ENCODE data around the gene SOBP.

Gene SOBP

GRCh38 chr6:107674995-107675738 lies 185.2 kb downstream of the SOBP start:
- Mint-ChIP-seq H3K4me3 (peak overlapping the region; percentile 42), H3K27me3 (no peaks in the 10 kb centered on the region), H3K36me3 (no peaks in the 10 kb centered on the region), H3K27ac (peak overlapping the region; percentile 70), H3K9me3 (ENCODE audit: low read depth) (no peaks in the 10 kb centered on the region), H3K4me1 (ENCODE audit: low read depth) (peaks cover 12% of the 10 kb centered on the region)

GRCh38 chr6:107676042-107676441 lies 186.1 kb downstream of the SOBP start:
- Mint-ChIP-seq H3K27me3 (no peaks in the 10 kb centered on the region), H3K9me3 (ENCODE audit: low read depth) (no peaks in the 10 kb centered on the region), H3K27ac (no peak overlapping the region), H3K36me3 (no peaks in the 10 kb centered on the region), H3K4me1 (ENCODE audit: low read depth) (peaks cover 6% of the 10 kb centered on the region), H3K4me3 (no peak overlapping the region)

GRCh38 chr6:107677399-107677798 lies 187.5 kb downstream of the SOBP start:
- no peaks in the 10 kb centered on the region for H3K27me3 Mint-ChIP-seq
- H3K4me3 Mint-ChIP-seq: no peak overlapping the region
- no peaks in the 10 kb centered on the region for H3K36me3 Mint-ChIP-seq
- no peak overlapping the region for H3K27ac Mint-ChIP-seq
- H3K9me3 Mint-ChIP-seq (ENCODE audit: low read depth): no peaks in the 10 kb centered on the region
- H3K4me1 Mint-ChIP-seq (ENCODE audit: low read depth): peaks cover 4% of the 10 kb centered on the region

- peaks cover 4% of the 10 kb centered on the region for H3K4me1 Mint-ChIP-seq (ENCODE audit: low read depth)
- H3K27me3 Mint-ChIP-seq: no peaks in the 10 kb centered on the region
- H3K27ac Mint-ChIP-seq: no peak overlapping the region
- H3K9me3 Mint-ChIP-seq (ENCODE audit: low read depth): no peaks in the 10 kb centered on the region
- no peak overlapping the region for H3K4me3 Mint-ChIP-seq
- no peaks in the 10 kb centered on the region for H3K36me3 Mint-ChIP-seq
These were observed 189.5 kb downstream of the SOBP start for GRCh38 chr6:107679457-107679856.

- H3K4me1 Mint-ChIP-seq (ENCODE audit: low read depth): no peaks in the 10 kb centered on the region
- H3K27ac Mint-ChIP-seq: no peak overlapping the region
- H3K27me3 Mint-ChIP-seq: no peaks in the 10 kb centered on the region
- H3K36me3 Mint-ChIP-seq: no peaks in the 10 kb centered on the region
- no peaks in the 10 kb centered on the region for H3K9me3 Mint-ChIP-seq (ENCODE audit: low read depth)
- H3K4me3 Mint-ChIP-seq: no peak overlapping the region
These were observed 192.8 kb downstream of the SOBP start for GRCh38 chr6:107682721-107683120.

DNA sequence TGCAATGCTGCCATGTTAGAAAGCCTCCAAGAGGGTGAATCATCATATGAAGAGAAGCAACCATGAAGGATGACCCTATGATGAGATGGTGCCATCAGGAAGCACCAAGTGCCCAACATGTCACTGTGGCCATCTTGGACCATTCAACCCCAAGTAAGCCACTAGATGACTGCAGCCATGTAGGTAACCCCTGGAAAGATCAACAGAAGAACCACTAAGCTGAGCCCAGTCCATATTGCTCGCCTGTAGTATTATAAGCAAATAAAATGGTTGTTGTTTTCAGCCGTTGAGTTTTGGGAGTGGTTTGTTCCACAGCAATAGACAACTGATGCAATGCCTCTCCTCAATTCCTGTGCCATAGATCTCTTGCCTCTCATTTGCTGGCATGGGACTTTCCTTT lies 193.3 kb downstream of the SOBP start:
- Mint-ChIP-seq H3K4me1 (ENCODE audit: low read depth) (no peaks in the 10 kb centered on the region), H3K9me3 (ENCODE audit: low read depth) (no peaks in the 10 kb centered on the region), H3K27ac (no peak overlapping the region), H3K4me3 (no peak overlapping the region), H3K27me3 (no peaks in the 10 kb centered on the region), H3K36me3 (no peaks in the 10 kb centered on the region)

- H3K27ac Mint-ChIP-seq: no peak overlapping the region
- no peaks in the 10 kb centered on the region for H3K9me3 Mint-ChIP-seq (ENCODE audit: low read depth)
- H3K4me1 Mint-ChIP-seq (ENCODE audit: low read depth): no peaks in the 10 kb centered on the region
- H3K36me3 Mint-ChIP-seq: no peaks in the 10 kb centered on the region
- H3K27me3 Mint-ChIP-seq: no peaks in the 10 kb centered on the region
- no peak overlapping the region for H3K4me3 Mint-ChIP-seq
These were observed 195.1 kb downstream of the SOBP start for GRCh38 chr6:107684996-107685395.

DNA sequence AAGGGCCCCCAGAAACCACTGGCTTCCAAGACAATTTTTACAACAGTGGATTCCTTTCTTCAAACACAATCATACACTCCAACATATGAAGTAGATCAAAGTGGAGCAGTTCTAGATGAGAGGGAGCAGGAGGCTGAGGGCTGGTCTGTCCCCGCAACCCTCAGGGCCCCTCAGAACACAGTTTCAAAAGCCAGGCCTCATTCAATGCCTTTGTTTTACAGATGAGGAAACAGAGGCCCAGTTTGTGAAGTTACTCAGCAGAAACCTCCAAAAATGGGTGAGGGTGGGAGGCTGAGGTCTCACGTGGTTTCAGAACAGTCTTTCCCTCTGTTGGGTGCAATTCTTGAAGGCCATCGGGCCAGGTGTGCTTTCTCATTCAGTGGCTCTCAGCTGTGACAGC lies 199.3 kb downstream of the SOBP start:
- Mint-ChIP-seq H3K36me3 (no peaks in the 10 kb centered on the region), H3K4me3 (no peak overlapping the region), H3K4me1 (ENCODE audit: low read depth) (peaks cover 2% of the 10 kb centered on the region), H3K27ac (no peak overlapping the region), H3K27me3 (no peaks in the 10 kb centered on the region), H3K9me3 (ENCODE audit: low read depth) (no peaks in the 10 kb centered on the region)

DNA sequence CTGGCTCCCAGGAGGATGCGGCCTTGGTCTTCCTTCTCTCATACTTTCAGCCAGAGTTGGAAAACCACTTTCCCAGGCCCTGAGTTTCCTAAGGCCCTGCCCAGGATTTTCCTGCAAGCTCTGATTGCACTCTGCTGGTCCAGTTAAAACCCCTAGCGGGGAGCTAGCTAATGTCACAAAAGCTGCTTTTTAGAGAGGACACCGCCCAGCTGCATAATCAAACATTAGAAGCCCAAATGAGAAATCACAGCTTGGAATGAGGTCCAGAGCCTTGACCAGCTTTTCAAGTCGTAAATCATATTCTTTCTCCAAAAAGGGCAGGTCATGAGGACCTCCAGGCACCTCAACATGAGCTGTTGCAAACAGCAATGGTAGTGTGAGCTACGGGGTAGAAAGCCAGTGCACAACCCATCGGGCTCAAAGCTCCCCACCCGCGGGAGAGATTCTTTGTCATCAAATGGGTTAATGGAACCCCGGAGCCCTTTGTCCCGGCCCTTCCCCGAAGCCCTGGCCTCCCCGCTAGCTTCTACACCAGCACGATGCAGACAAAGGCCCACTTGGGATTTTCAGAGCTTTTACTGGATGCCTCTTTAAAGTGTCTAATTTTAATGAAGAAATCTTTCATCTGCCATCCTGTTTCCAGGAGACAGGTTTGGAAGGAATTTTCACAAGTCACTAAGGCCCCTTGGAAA lies 200.2 kb downstream of the SOBP start:
- Mint-ChIP-seq H3K27ac (no peak overlapping the region), H3K27me3 (no peaks in the 10 kb centered on the region), H3K4me1 (ENCODE audit: low read depth) (peaks cover 2% of the 10 kb centered on the region), H3K36me3 (no peaks in the 10 kb centered on the region), H3K9me3 (ENCODE audit: low read depth) (no peaks in the 10 kb centered on the region), H3K4me3 (no peak overlapping the region)

DNA sequence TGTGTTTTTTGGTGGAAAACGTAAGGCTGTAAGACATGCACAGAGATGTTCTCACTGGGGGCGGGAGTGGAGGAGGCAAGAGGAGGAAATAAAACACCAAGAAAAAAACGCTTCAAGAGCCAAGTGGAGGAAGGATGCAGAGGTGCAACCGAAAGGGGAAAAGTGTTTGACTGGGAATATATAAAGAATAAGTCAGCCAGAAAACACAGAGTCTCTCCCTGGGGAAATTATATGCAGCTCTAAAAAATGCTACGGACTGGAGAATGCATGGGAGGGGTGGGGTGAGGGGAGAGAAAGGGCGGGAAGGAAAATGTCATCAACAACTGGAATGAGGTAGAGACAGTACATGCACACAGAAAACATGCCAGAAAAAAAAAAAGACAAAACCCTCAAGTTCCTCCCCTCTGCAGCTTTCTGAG lies 200.7 kb downstream of the SOBP start:
- Mint-ChIP-seq H3K4me1 (ENCODE audit: low read depth) (peaks cover 2% of the 10 kb centered on the region), H3K36me3 (no peaks in the 10 kb centered on the region), H3K27ac (no peak overlapping the region), H3K9me3 (ENCODE audit: low read depth) (no peaks in the 10 kb centered on the region), H3K4me3 (no peak overlapping the region), H3K27me3 (no peaks in the 10 kb centered on the region)

DNA sequence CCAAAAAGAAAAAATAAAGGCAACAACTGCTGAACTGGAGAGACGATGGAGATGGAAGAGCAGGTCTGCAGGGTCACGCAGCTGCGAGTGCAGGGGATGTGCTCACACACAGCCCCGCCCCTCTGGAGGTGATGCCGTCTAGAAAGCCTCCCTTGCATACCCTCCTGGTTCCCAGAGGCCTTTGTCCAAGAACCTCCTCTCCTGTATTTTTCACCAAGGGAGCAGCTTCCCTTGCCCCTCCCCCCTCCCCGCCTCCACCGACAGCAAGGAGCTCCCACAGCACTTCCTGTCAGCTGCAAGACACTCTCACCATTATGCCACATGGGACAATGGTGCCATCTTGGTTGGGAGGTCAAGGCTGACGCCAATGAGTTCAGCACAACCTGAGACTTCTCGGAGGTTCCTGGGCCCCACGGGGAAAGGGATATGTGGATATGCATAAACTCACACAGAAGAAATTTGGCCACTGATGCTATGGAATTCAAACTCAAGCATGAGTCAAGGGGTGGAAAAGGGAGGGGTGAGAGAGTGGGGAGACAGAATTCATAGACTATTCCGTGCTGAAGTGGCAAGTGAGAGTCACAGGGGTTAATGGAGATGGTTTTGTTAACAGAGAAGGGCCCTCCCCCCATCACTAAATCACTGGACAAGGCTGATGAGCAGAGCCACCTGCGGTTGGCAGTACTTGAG lies 201.3 kb downstream of the SOBP start:
- Mint-ChIP-seq H3K27ac (no peak overlapping the region), H3K9me3 (ENCODE audit: low read depth) (no peaks in the 10 kb centered on the region), H3K36me3 (no peaks in the 10 kb centered on the region), H3K4me1 (ENCODE audit: low read depth) (peaks cover 2% of the 10 kb centered on the region), H3K27me3 (no peaks in the 10 kb centered on the region), H3K4me3 (no peak overlapping the region)

- H3K36me3 Mint-ChIP-seq: no peaks in the 10 kb centered on the region
- no peaks in the 10 kb centered on the region for H3K27me3 Mint-ChIP-seq
- H3K27ac Mint-ChIP-seq: no peak overlapping the region
- H3K4me1 Mint-ChIP-seq (ENCODE audit: low read depth): peaks cover 3% of the 10 kb centered on the region
- no peak overlapping the region for H3K4me3 Mint-ChIP-seq
- H3K9me3 Mint-ChIP-seq (ENCODE audit: low read depth): no peaks in the 10 kb centered on the region
These were observed 202.4 kb downstream of the SOBP start for GRCh38 chr6:107692351-107692750.

- Mint-ChIP-seq H3K36me3 (no peaks in the 10 kb centered on the region), H3K27me3 (no peaks in the 10 kb centered on the region), H3K4me3 (no peak overlapping the region), H3K27ac (no peak overlapping the region), H3K9me3 (ENCODE audit: low read depth) (no peaks in the 10 kb centered on the region), H3K4me1 (ENCODE audit: low read depth) (peaks cover 19% of the 10 kb centered on the region)
These were observed 205.3 kb downstream of the SOBP start for GRCh38 chr6:107695061-107695720.

DNA sequence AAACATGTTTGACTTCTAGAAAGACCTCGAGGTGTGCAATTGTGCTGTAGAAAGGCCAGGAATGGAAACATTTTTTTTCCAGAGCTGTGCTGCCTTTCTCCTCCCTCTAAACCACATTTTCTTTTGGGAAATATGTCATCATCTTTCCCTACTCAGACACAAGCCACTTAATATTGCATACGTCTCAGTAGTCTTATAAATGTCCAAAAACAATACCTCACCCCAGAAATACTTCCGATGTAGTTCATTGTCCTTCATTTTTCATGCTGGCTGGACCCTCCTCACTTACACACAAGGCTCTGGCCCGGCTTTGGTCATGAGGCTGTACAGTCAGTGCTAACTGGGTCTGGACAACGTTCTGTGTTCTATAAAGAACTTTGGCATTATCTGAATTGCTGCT lies 207.8 kb downstream of the SOBP start:
- no peaks in the 10 kb centered on the region for H3K9me3 Mint-ChIP-seq (ENCODE audit: low read depth)
- no peak overlapping the region for H3K4me3 Mint-ChIP-seq

GRCh38 chr6:107698146-107698545 lies 208.2 kb downstream of the SOBP start:
- Mint-ChIP-seq H3K9me3 (ENCODE audit: low read depth) (no peaks in the 10 kb centered on the region), H3K4me3 (no peak overlapping the region), H3K27ac (peak overlapping the region; percentile 68), H3K4me1 (ENCODE audit: low read depth) (peaks cover 19% of the 10 kb centered on the region), H3K36me3 (no peaks in the 10 kb centered on the region), H3K27me3 (no peaks in the 10 kb centered on the region)

More for the DNA sequence above, 207.8 kb downstream of the SOBP start:
- no peaks in the 10 kb centered on the region for H3K36me3 Mint-ChIP-seq
- no peaks in the 10 kb centered on the region for H3K27me3 Mint-ChIP-seq
- peaks cover 19% of the 10 kb centered on the region for H3K4me1 Mint-ChIP-seq (ENCODE audit: low read depth)
- H3K27ac Mint-ChIP-seq: peak overlapping the region; percentile 68

All from activated naive CD8-positive, alpha-beta T cell (primary cell).